Hematopoietic multipotent progenitor cell treated with erythropoietin and hydrocortisone succinate and interleukin-3 and kit ligand, for 8 days (in vitro differentiated cells): ENCODE measurements around the gene PXDN.

ENCODE experiments used
- DNase-seq: peaks from one replicate; pipeline ENCODE4 v3.0.0-alpha.2; 2015

Gene PXDN

GRCh38 chr2:1588978-1589621 is 155.2 kb downstream of the PXDN start:
- DNase-seq: no peak

GRCh38 chr2:1588051-1588977 is 156.0 kb downstream of the PXDN start:
- no peak for DNase-seq

GRCh38 chr2:1586923-1587840 is 157.1 kb downstream of the PXDN start:
- no peak for DNase-seq

- no peak for DNase-seq
Observed at GRCh38 chr2:1586251-1586922, 157.9 kb downstream of the PXDN start.

GRCh38 chr2:1585635-1586034 is 158.7 kb downstream of the PXDN start:
- DNase-seq: no peak

GRCh38 chr2:1584691-1585485 is 159.4 kb downstream of the PXDN start:
- no peak for DNase-seq

GRCh38 chr2:1584051-1584531 is 160.2 kb downstream of the PXDN start:
- DNase-seq: no peak

- DNase-seq: no peak
Observed at GRCh38 chr2:1582891-1583341, 161.4 kb downstream of the PXDN start.

- no peak for DNase-seq
Observed at GRCh38 chr2:1581965-1582625, 162.2 kb downstream of the PXDN start.
